ENCODE data around the gene PLEKHJ1.
"Not testable (repeated sequence)": the region's sequence is repeated elsewhere in the genome, so short reads cannot be mapped to it uniquely, and the experiment has no call there.

The PLEKHJ1 gene

GRCh38 chr19:2219726-2220125 lies 16.4 kb downstream of the PLEKHJ1 start:
- no peak for DNase-seq (ENCODE audit: low spot score)

- DNase-seq (ENCODE audit: low spot score) = no peak
These were observed 18.5 kb downstream of the PLEKHJ1 start for GRCh38 chr19:2217591-2217990.

- DNase-seq (ENCODE audit: low spot score) = no peak
These were observed 19.5 kb downstream of the PLEKHJ1 start for GRCh38 chr19:2216361-2217225.

GRCh38 chr19:2215281-2215751 lies 20.8 kb downstream of the PLEKHJ1 start:
- no peak for DNase-seq (ENCODE audit: low spot score)

- no peak for DNase-seq (ENCODE audit: low spot score)
These were observed 21.9 kb downstream of the PLEKHJ1 start for GRCh38 chr19:2214251-2214650.

- no peak for DNase-seq (ENCODE audit: low spot score)
These were observed 22.3 kb downstream of the PLEKHJ1 start for GRCh38 chr19:2213799-2214198.

- no peak for DNase-seq (ENCODE audit: low spot score)
These were observed 23.0 kb downstream of the PLEKHJ1 start for GRCh38 chr19:2212861-2213711.

- no peak for DNase-seq (ENCODE audit: low spot score)
These were observed 25.0 kb downstream of the PLEKHJ1 start for GRCh38 chr19:2210987-2211740.

GRCh38 chr19:2210206-2210605 lies 25.9 kb downstream of the PLEKHJ1 start:
- DNase-seq (ENCODE audit: low spot score) = no peak

- DNase-seq (ENCODE audit: low spot score) = no peak
These were observed 26.7 kb downstream of the PLEKHJ1 start for GRCh38 chr19:2209408-2209807.

GRCh38 chr19:2208975-2209374 lies 27.2 kb downstream of the PLEKHJ1 start:
- no peak for DNase-seq (ENCODE audit: low spot score)

GRCh38 chr19:2207991-2208860 lies 27.9 kb downstream of the PLEKHJ1 start:
- no peak for DNase-seq (ENCODE audit: low spot score)

- no peak for DNase-seq (ENCODE audit: low spot score)
These were observed 29.1 kb downstream of the PLEKHJ1 start for GRCh38 chr19:2207008-2207407.

- DNase-seq (ENCODE audit: low spot score) = no peak
These were observed 33.8 kb downstream of the PLEKHJ1 start for GRCh38 chr19:2202366-2202765.

GRCh38 chr19:2201473-2202148 lies 34.5 kb downstream of the PLEKHJ1 start:
- no peak for DNase-seq (ENCODE audit: low spot score)

- DNase-seq (ENCODE audit: low spot score) = not testable (repeated sequence)
These were observed 35.4 kb downstream of the PLEKHJ1 start for GRCh38 chr19:2200624-2201294.

GRCh38 chr19:2199861-2200623 lies 36.1 kb downstream of the PLEKHJ1 start:
- DNase-seq (ENCODE audit: low spot score) = no peak

- DNase-seq (ENCODE audit: low spot score) = peak; percentile 72
These were observed 36.9 kb downstream of the PLEKHJ1 start for GRCh38 chr19:2199215-2199614.

GRCh38 chr19:2198317-2198716 lies 37.8 kb downstream of the PLEKHJ1 start:
- DNase-seq (ENCODE audit: low spot score) = no peak

Data from D341Med (cell line).